Progenitor cell of endocrine pancreas (in vitro differentiated cells): ENCODE data around the gene C1QTNF5. TPM values are rescaled to one million over a fixed set of nuclear protein-coding genes. Genes with fewer than 3 reads are reported as not detected.

ENCODE experiments used
- DNase-seq: peaks from one replicate; pipeline ENCODE4 v3.0.0; 2021; ENCODE audit warnings: low spot score; ENCODE audit not compliant: unreplicated experiment
- H3K27ac Mint-ChIP-seq: 2 replicates; pipeline ENCODE4 v1.8.0; 2021; ENCODE audit warnings: mild to moderate bottlenecking, moderate library complexity, mixed read lengths
- H3K27me3 Mint-ChIP-seq: 2 replicates; pipeline ENCODE4 v1.8.0; 2021; ENCODE audit warnings: mixed read lengths
- H3K36me3 Mint-ChIP-seq: 2 replicates; pipeline ENCODE4 v1.8.0; 2022; ENCODE audit warnings: mixed read lengths; ENCODE audit not compliant: insufficient read depth
- H3K4me1 Mint-ChIP-seq: 2 replicates; pipeline ENCODE4 v1.8.0; 2021; ENCODE audit warnings: low read depth, mixed read lengths
- H3K4me3 Mint-ChIP-seq: 2 replicates; pipeline ENCODE4 v1.8.0; 2021; ENCODE audit warnings: low read depth, mild to moderate bottlenecking, moderate library complexity, mixed read lengths
- H3K9me3 Mint-ChIP-seq: 2 replicates; pipeline ENCODE4 v1.8.0; 2021; ENCODE audit warnings: low read depth, mixed read lengths
- total RNA-seq: library from RNA; stranded (reverse); gene quantifications from 2 replicates; pipeline ENCODE4 v1.2.1, GENCODE V29; 2021
- TF ChIP-seq, protein P1 (sequence below): fragments of 200-600 bp; sonication (generic); IDR thresholded peaks from one replicate; pipeline ENCODE4 v1.5.0; 2021; ENCODE audit warnings: antibody characterized with exemption, mild to moderate bottlenecking; ENCODE audit not compliant: unreplicated experiment

The C1QTNF5 gene
- total RNA-seq, 1 donor from 2014 or later, result 0.31 TPM

DNA sequence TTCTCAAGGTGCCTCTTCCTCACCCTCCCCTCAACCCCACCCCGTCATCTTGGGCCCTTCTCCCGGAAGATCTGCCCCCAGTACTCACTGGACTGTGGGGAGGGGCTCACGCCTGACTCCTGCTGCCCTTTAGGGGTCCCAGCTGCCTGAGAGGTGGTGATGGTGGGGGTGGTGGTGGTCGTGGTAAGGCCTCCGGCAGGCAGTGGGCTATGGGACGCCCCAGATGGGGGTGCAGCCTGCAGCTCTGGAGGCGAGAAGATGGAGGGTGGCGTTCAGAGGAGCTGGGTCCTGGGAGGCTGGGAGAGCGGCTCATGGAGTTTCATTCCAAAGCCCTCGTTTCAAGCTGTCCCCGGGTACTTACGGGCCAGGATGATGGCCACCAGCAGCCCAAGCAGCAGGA, 5.0 kb upstream of the C1QTNF5 start:
- H3K9me3 Mint-ChIP-seq, result no peaks in the 10 kb centered on the region
- TF ChIP-seq, protein P1, sequence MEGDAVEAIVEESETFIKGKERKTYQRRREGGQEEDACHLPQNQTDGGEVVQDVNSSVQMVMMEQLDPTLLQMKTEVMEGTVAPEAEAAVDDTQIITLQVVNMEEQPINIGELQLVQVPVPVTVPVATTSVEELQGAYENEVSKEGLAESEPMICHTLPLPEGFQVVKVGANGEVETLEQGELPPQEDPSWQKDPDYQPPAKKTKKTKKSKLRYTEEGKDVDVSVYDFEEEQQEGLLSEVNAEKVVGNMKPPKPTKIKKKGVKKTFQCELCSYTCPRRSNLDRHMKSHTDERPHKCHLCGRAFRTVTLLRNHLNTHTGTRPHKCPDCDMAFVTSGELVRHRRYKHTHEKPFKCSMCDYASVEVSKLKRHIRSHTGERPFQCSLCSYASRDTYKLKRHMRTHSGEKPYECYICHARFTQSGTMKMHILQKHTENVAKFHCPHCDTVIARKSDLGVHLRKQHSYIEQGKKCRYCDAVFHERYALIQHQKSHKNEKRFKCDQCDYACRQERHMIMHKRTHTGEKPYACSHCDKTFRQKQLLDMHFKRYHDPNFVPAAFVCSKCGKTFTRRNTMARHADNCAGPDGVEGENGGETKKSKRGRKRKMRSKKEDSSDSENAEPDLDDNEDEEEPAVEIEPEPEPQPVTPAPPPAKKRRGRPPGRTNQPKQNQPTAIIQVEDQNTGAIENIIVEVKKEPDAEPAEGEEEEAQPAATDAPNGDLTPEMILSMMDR, result no peak
- H3K27me3 Mint-ChIP-seq, result peaks cover 69% of the 10 kb centered on the region
- H3K4me1 Mint-ChIP-seq, result no peaks in the 10 kb centered on the region
- H3K27ac Mint-ChIP-seq, result no peak overlapping the region
- no peak overlapping the region for H3K4me3 Mint-ChIP-seq
- H3K36me3 Mint-ChIP-seq, result no peaks in the 10 kb centered on the region
- no peak for DNase-seq

DNA sequence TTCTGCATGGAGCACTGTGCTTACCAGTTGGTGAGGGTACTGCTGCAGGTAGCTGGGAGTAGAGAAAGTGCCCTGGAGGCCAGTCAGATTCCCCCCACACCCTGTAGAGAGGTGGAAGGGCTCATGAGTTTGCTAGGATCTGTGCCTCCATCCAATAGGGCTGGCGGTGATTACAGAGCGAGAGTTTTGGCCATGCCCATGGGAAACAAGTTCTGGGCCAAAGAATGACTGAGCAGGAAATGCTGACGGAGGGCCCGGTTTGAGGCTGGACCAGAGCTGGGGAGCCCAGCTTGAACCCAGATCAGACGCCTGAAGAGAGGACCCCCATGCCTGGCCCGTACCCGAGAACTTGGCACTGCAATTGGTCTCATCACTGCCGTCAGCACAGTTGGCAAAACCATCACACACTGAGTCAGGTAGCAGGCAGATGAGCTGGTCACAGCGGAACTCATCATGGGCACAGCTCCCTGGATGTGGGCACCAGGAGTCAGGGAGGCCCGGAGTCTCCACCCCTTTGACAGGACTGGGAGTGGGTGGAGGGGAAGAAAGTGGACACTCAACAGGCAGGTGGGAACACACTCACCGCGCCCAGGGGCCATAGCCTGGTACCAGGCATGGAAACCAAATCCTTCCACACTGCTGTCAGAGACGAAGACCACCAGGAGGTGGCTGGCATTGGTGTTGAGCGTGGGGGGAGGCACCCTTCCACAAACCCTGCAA, 3.8 kb upstream of the C1QTNF5 start:
- TF ChIP-seq, protein P1, result no peak
- no peaks in the 10 kb centered on the region for H3K9me3 Mint-ChIP-seq
- no peak for DNase-seq
- no peak overlapping the region for H3K27ac Mint-ChIP-seq
- peaks cover 66% of the 10 kb centered on the region for H3K27me3 Mint-ChIP-seq
- no peaks in the 10 kb centered on the region for H3K36me3 Mint-ChIP-seq
- no peak overlapping the region for H3K4me3 Mint-ChIP-seq
- no peaks in the 10 kb centered on the region for H3K4me1 Mint-ChIP-seq

DNA sequence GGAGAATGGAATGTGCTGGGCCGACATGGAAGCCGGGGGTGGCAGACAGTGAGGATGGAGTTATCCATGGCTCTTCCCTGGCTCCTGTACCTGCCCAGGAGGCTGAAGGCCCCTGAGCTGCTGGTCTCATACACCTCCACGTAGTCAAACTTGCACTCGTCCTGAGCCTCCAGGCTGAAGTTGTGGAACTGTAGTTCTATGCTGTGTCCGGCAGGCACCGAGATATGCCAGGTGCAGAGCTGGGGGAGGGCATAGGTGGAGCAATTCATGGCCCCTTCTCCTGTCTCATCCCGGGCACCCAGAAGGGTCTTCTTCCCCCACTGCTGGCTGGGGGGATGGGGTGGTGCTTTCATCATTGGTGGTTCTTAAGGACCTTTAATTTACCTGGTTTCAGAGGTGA, 3.0 kb upstream of the C1QTNF5 start:
- Mint-ChIP-seq H3K27me3 (peaks cover 73% of the 10 kb centered on the region), H3K4me3 (no peak overlapping the region), H3K4me1 (no peaks in the 10 kb centered on the region), H3K9me3 (no peaks in the 10 kb centered on the region), H3K27ac (no peak overlapping the region), H3K36me3 (no peaks in the 10 kb centered on the region)
- TF ChIP-seq, protein P1, result no peak
- no peak for DNase-seq

DNA sequence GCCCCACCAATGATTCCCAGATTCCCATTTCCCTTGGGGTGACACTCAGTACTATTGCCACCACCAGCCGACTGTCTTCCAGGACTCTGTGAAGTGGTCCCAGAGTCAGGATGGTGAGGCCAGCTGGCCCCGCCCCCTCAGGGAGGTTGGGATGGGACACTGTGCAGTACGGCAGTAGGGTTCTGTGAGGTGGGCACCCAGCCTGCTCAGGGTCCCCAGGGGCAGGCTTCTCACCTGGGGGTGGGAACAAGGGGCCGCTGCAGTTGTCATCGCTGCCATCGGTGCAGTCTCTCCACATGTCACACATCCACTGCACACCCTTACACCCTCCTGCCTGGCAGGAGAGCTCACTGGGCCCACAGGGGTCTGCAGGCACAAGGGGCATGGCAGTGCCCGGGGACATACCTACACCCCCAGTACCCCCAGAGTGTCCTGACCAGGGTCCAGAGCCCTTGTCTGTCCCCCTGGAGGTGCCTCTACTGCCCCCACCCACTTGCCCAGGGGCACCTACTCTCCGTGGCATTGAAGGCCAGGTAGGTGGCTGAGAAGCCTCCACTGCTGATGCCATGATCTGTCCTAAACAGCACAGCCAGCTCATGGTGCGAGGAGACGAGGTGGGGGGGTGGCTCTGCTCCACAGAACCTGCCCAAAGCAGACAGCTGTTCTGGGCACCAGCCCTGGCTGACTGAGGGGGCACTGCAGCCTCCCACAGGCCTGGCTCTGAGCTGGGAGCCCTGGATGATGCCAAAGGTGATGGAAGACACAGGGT, 1.9 kb upstream of the C1QTNF5 start:
- Mint-ChIP-seq H3K27ac (no peak overlapping the region), H3K27me3 (peaks cover 70% of the 10 kb centered on the region), H3K4me3 (no peak overlapping the region), H3K4me1 (peaks cover 3% of the 10 kb centered on the region), H3K9me3 (no peaks in the 10 kb centered on the region), H3K36me3 (no peaks in the 10 kb centered on the region)
- TF ChIP-seq, protein P1, result no peak
- no peak for DNase-seq

DNA sequence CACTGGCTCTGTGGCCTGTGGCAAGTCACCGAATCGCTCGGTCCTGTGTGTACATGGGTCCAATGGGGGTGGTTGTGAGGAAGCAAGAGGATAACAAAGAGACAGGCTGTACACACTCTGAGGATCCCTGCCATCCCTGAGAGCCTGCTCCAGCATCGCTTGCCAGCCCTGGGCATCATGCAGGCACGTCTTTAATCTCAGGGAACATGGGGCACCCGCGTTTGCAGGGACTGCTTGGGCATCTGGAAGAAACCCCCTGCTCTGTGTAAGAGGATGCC, 1.3 kb upstream of the C1QTNF5 start:
- no peak overlapping the region for H3K4me3 Mint-ChIP-seq
- H3K9me3 Mint-ChIP-seq, result no peaks in the 10 kb centered on the region
- peaks cover 3% of the 10 kb centered on the region for H3K4me1 Mint-ChIP-seq
- no peak for DNase-seq
- peaks cover 64% of the 10 kb centered on the region for H3K27me3 Mint-ChIP-seq
- no peak overlapping the region for H3K27ac Mint-ChIP-seq
- H3K36me3 Mint-ChIP-seq, result no peaks in the 10 kb centered on the region
- TF ChIP-seq, protein P1, result no peak
